Stimulated activated CD8-positive, alpha-beta memory T cell treated with anti-CD3 and anti-CD28 coated beads, Interleukin-7, amount 100 ng/mL, for 1 hour (primary cell): ENCODE data around the gene FOXO3.
A peak's percentile ranks its signal among the peaks of the same experiment; 100 is the strongest.
"Not testable (repeated sequence)": the region's sequence is repeated elsewhere in the genome, so short reads cannot be mapped to it uniquely, and the experiment has no call there.

Experiments
- DNase-seq, 2 donors: peaks; one replicate each; pipeline ENCODE4 v3.0.0-alpha.2; 2020; ENCODE audit warnings: low read depth in 2 of 2

FOXO3 gene

GRCh38 chr6:108560463-108561308 lies at the start of gene FOXO3:
Gene FOXO3 (plus strand): TSS chr6:108560917. CDS start chr6:108561209, 292 bp downstream.
- peak; percentile 40 to 42 for DNase-seq

- DNase-seq, result no peak
Measured at GRCh38 chr6:108518714-108519576, 41.8 kb upstream of the FOXO3 start.

GRCh38 chr6:108521616-108522107 lies 39.1 kb upstream of the FOXO3 start:
- no peak for DNase-seq

- no peak for DNase-seq
Measured at GRCh38 chr6:108523697-108524096, 37.0 kb upstream of the FOXO3 start.

GRCh38 chr6:108524528-108525248 lies 36.0 kb upstream of the FOXO3 start:
- no peak for DNase-seq

- DNase-seq, result no peak
Measured at GRCh38 chr6:108526739-108527174, 34.0 kb upstream of the FOXO3 start.

GRCh38 chr6:108528878-108529277 lies 31.8 kb upstream of the FOXO3 start:
- DNase-seq, result no peak

GRCh38 chr6:108531332-108531731 lies 29.4 kb upstream of the FOXO3 start:
- no peak for DNase-seq

- no peak for DNase-seq
Measured at GRCh38 chr6:108535114-108535742, 25.5 kb upstream of the FOXO3 start.

- DNase-seq, result not testable (repeated sequence)
Measured at GRCh38 chr6:108535920-108536535, 24.7 kb upstream of the FOXO3 start.

GRCh38 chr6:108541843-108542759 lies 18.6 kb upstream of the FOXO3 start:
- DNase-seq, result peak; percentile 29 to 41

- DNase-seq, result no peak
Measured at GRCh38 chr6:108543175-108543940, 17.4 kb upstream of the FOXO3 start.

- no peak for DNase-seq
Measured at GRCh38 chr6:108544606-108545005, 16.1 kb upstream of the FOXO3 start.

GRCh38 chr6:108546079-108547049 lies 14.4 kb upstream of the FOXO3 start:
- DNase-seq, result no peak

GRCh38 chr6:108549241-108549640 lies 11.5 kb upstream of the FOXO3 start:
- no peak for DNase-seq

- no peak for DNase-seq
Measured at GRCh38 chr6:108549741-108550140, 11.0 kb upstream of the FOXO3 start.

- no peak for DNase-seq
Measured at GRCh38 chr6:108550256-108550655, 10.5 kb upstream of the FOXO3 start.
